OCI-M1 (cell line): Measurements from ENCODE around the gene ZNF565.
"Not testable (repeated sequence)": the region's sequence is repeated elsewhere in the genome, so short reads cannot be mapped to it uniquely, and the experiment has no call there.

Experiments used
- DNase-seq: peaks from one replicate; lab custom pipeline; 2025; lab: John Stamatoyannopoulos, UW

The ZNF565 gene

GRCh38 chr19:36210497-36210896 is 4.0 kb downstream of the ZNF565 start:
- no peak for DNase-seq

GRCh38 chr19:36209372-36209771 is 5.1 kb downstream of the ZNF565 start:
- DNase-seq, result no peak

GRCh38 chr19:36207605-36208252 is 6.7 kb downstream of the ZNF565 start:
- DNase-seq, result peak; percentile 23

- DNase-seq, result no peak
Measured at GRCh38 chr19:36203293-36203692, 11.2 kb downstream of the ZNF565 start.

GRCh38 chr19:36201684-36202083 is 12.8 kb downstream of the ZNF565 start:
- no peak for DNase-seq

- DNase-seq, result no peak
Measured at GRCh38 chr19:36198119-36198518, 16.3 kb downstream of the ZNF565 start.

GRCh38 chr19:36196249-36196648 is 18.2 kb downstream of the ZNF565 start:
- DNase-seq, result no peak

GRCh38 chr19:36186722-36187121 is 27.7 kb downstream of the ZNF565 start:
- DNase-seq, result not testable (repeated sequence)

- no peak for DNase-seq
Measured at GRCh38 chr19:36183245-36183628, 31.2 kb downstream of the ZNF565 start.

GRCh38 chr19:36182612-36183244 is 31.7 kb downstream of the ZNF565 start:
- no peak for DNase-seq

GRCh38 chr19:36179077-36179476 is 35.4 kb downstream of the ZNF565 start:
- not testable (repeated sequence) for DNase-seq

- DNase-seq, result not testable (repeated sequence)
Measured at GRCh38 chr19:36173846-36174245, 40.6 kb downstream of the ZNF565 start.

GRCh38 chr19:36172852-36173251 is 41.6 kb downstream of the ZNF565 start:
- DNase-seq, result no peak

GRCh38 chr19:36169084-36169760 is 45.2 kb downstream of the ZNF565 start:
- DNase-seq, result no peak

GRCh38 chr19:36163813-36164212 is 50.7 kb downstream of the ZNF565 start:
- no peak for DNase-seq

- no peak for DNase-seq
Measured at GRCh38 chr19:36160821-36161596, 53.5 kb downstream of the ZNF565 start.

- no peak for DNase-seq
Measured at GRCh38 chr19:36153126-36153525, 61.3 kb downstream of the ZNF565 start.

- no peak for DNase-seq
Measured at GRCh38 chr19:36152352-36153091, 61.9 kb downstream of the ZNF565 start, which contains the start of gene COX7A1. Gene COX7A1, minus strand, starts transcription at chr19:36152447. Its CDS starts 40 bp downstream, at chr19:36152407.

GRCh38 chr19:36152019-36152351 is 62.5 kb downstream of the ZNF565 start:
- no peak for DNase-seq

GRCh38 chr19:36151144-36152018 is 63.1 kb downstream of the ZNF565 start:
- DNase-seq, result no peak

- DNase-seq, result no peak
Measured at GRCh38 chr19:36150586-36150985, 63.9 kb downstream of the ZNF565 start.
